Measurements from ENCODE around the gene JADE2.

DNA sequence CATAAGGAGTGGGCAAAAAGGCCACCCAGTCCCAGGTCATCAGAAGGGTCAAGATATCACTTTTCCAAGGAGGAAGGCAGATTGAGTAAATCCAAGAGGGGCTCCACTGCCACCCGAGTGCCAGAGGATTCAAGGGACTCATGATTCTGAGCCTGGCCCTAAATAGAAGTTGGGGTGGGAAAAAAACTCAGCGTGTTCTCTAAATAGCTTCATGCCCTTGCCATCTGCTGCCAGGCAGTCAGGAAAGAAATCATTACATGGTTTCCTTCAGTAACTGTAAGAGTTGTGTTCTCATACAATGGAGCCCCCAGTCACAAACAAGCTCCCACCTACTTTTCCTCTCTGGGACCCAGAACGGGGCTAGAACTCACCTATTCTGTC, 70.0 kb downstream of the JADE2 start:
- TF ChIP-seq ZNF70 (CRISPR knock-in tag; IDR thresholded peaks at IDR 0.05) (no peak), ARNTL (CRISPR knock-in tag; IDR thresholded peaks at IDR 0.05; ENCODE audit: borderline replicate concordance, low read depth) (no peak), ESRRG (CRISPR knock-in tag; IDR thresholded peaks at IDR 0.05) (no peak), RARB (CRISPR knock-in tag; IDR thresholded peaks at IDR 0.05) (no peak), GLIS3 (CRISPR knock-in tag; IDR thresholded peaks at IDR 0.05) (no peak), ZC3H10 (CRISPR knock-in tag; IDR thresholded peaks at IDR 0.05) (no peak)

Measured in SK-N-SH treated with all-trans-retinoic acid at 6 μM for 48 hours (cell line).